ENCODE data around the gene ARHGAP45.
A peak's percentile ranks its signal among the peaks of the same experiment; 100 is the strongest.

DNA sequence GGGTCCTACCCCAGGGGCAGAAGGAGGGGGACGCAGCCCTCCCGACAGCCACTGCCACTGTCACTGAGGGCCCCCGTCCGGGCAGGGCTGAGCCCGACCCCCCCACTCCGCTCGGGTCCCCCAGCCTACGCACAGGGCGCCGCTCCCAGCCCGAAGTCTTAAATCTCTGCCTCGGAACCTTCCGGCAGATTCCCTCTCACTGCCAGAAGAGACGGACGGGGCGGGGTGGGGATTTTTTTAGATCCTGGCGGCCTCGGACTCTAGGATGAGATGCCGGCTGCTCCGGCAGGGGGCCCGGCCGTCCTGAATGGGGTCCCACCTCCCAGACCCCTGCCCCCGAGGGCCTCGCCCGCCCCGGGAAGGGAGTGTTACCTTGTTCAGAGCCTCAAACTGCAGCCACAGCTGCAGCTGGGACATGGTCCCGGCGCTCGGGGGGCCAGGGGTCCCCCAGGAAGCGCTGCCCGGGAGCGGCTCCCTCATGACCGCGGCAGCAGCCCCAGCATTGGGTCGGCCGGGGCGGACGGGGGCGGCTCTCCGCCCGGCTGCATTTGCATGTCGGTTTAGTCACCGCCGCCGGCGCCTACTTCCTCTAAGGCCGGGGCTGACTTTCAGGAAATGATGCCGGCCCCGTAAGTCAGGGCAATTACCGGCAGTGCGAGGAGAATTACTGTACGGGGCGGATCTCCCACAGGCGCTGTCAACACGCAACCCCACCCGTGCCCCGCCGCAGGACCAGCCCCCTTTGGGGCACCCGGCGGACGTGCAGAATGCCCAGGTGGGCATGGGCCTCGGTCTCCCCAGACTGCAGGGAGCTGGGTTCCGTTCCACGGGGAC is 65.0 kb downstream of the ARHGAP45 start:
- TF ChIP-seq, protein P1, sequence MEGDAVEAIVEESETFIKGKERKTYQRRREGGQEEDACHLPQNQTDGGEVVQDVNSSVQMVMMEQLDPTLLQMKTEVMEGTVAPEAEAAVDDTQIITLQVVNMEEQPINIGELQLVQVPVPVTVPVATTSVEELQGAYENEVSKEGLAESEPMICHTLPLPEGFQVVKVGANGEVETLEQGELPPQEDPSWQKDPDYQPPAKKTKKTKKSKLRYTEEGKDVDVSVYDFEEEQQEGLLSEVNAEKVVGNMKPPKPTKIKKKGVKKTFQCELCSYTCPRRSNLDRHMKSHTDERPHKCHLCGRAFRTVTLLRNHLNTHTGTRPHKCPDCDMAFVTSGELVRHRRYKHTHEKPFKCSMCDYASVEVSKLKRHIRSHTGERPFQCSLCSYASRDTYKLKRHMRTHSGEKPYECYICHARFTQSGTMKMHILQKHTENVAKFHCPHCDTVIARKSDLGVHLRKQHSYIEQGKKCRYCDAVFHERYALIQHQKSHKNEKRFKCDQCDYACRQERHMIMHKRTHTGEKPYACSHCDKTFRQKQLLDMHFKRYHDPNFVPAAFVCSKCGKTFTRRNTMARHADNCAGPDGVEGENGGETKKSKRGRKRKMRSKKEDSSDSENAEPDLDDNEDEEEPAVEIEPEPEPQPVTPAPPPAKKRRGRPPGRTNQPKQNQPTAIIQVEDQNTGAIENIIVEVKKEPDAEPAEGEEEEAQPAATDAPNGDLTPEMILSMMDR (IDR thresholded peaks at IDR 0.05 in 4 of 5, conservative IDR thresholded peaks at IDR 0.05 in 1 of 5), result peak in 1 of 5 experiments; percentile 4
- peak; percentile 37 to 46 for TF ChIP-seq POLR2A (IDR thresholded peaks at IDR 0.05)

All from gastrocnemius medialis (tissue), 4 donors.